Neuronal stem cell (in vitro differentiated cells): Measurements from ENCODE around the gene TEX47.

Experiments
- DNase-seq: peaks from one replicate; pipeline ENCODE4 v3.0.0-alpha.2; 2013; ENCODE audit warnings: low spot score
- H2AFZ ChIP-seq: one replicate; pipeline ENCODE4 v1.6.1; 2013; ENCODE audit warnings: mild to moderate bottlenecking, low read length, inconsistent platforms
- H2AK5ac ChIP-seq: 2 replicates; pipeline ENCODE4 v1.6.1; 2013; ENCODE audit warnings: low read depth, mild to moderate bottlenecking, inconsistent platforms, low read length, moderate library complexity, mixed read lengths
- H2BK120ac ChIP-seq: 2 replicates; pipeline ENCODE4 v1.6.1; 2013; ENCODE audit warnings: low read depth, mild to moderate bottlenecking, inconsistent platforms, low read length, moderate library complexity, mixed read lengths
- H2BK12ac ChIP-seq: one replicate; pipeline ENCODE4 v1.6.1; 2013; ENCODE audit warnings: low read length, inconsistent platforms
- H2BK15ac ChIP-seq: 2 replicates; pipeline ENCODE4 v1.6.1; 2013; ENCODE audit warnings: mild to moderate bottlenecking, low read length, inconsistent platforms, mixed read lengths
- H2BK5ac ChIP-seq: one replicate; pipeline ENCODE4 v1.6.1; 2013; ENCODE audit warnings: inconsistent platforms, mild to moderate bottlenecking, low read length, moderate library complexity
- H3K14ac ChIP-seq: one replicate; pipeline ENCODE4 v1.6.1; 2013; ENCODE audit warnings: low read length, inconsistent platforms
- H3K18ac ChIP-seq: 2 replicates; pipeline ENCODE4 v1.6.1; 2013; ENCODE audit warnings: low read length, inconsistent platforms
- H3K23ac ChIP-seq: 2 replicates; pipeline ENCODE4 v1.6.1; 2013; ENCODE audit warnings: low read depth, mild to moderate bottlenecking, mixed read lengths, low read length, inconsistent platforms; ENCODE audit not compliant: poor library complexity
- H3K27ac ChIP-seq: replicated peaks from 3 replicates; pipeline ENCODE4 v1.5.1; 2013; ENCODE audit warnings: low read length, inconsistent platforms
- H3K27me3 ChIP-seq, 3 experiments: 2 replicates each; pipeline ENCODE4 v1.6.1; 2013; ENCODE audit warnings: low read length in 3 of 3, mild to moderate bottlenecking in 2 of 3, inconsistent platforms in 1 of 3, low read depth in 1 of 3, mixed read lengths in 1 of 3, moderate library complexity in 1 of 3; ENCODE audit not compliant: control insufficient read depth in 3 of 3, insufficient read depth in 3 of 3
- H3K36me3 ChIP-seq, 2 donors: replicated peaks in 1 of 2; 2 replicates each; pipeline ENCODE4 v1.6.1; 2013; ENCODE audit warnings: low read length in 2 of 2; ENCODE audit not compliant: control insufficient read depth in 2 of 2, insufficient read depth in 2 of 2
- H3K4ac ChIP-seq: 2 replicates; pipeline ENCODE4 v1.6.1; 2013; ENCODE audit warnings: inconsistent platforms, mild to moderate bottlenecking, low read length, moderate library complexity
- H3K4me1 ChIP-seq, 2 donors: 1 replicate in 1 of 2; 2 replicates in 1 of 2; pipeline ENCODE4 v1.6.1; 2013; ENCODE audit warnings: low read length in 2 of 2, low read depth in 1 of 2; ENCODE audit not compliant: control insufficient read depth in 2 of 2, insufficient read depth in 1 of 2
- H3K4me2 ChIP-seq: one replicate; pipeline ENCODE4 v1.6.1; 2013; ENCODE audit warnings: mild to moderate bottlenecking, low read length, inconsistent platforms; ENCODE audit not compliant: insufficient read depth, poor library complexity, severe bottlenecking
- H3K4me3 ChIP-seq, 2 donors: 2 replicates each; pipeline ENCODE4 v1.5.1; 2013; ENCODE audit warnings: low read length in 2 of 2, mild to moderate bottlenecking in 2 of 2, inconsistent platforms in 1 of 2, moderate library complexity in 1 of 2
- H3K79me1 ChIP-seq: one replicate; pipeline ENCODE4 v1.6.1; 2013; ENCODE audit warnings: low read depth, mild to moderate bottlenecking, inconsistent platforms, low read length, moderate library complexity
- H3K9ac ChIP-seq: one replicate; pipeline ENCODE4 v1.6.1; 2013; ENCODE audit warnings: mild to moderate bottlenecking, low read depth, low read length, inconsistent platforms; ENCODE audit not compliant: poor library complexity
- H3K9me3 ChIP-seq, 2 donors: replicated peaks in 1 of 2; 2 replicates each; pipeline versions ENCODE3 to v1.6.1; 2013; ENCODE audit warnings: low read length in 2 of 2, mild to moderate bottlenecking in 2 of 2, inconsistent platforms in 1 of 2, low read depth in 1 of 2, mixed read lengths in 1 of 2, moderate library complexity in 1 of 2; ENCODE audit not compliant: control insufficient read depth in 2 of 2, insufficient read depth in 1 of 2
- H4K8ac ChIP-seq: one replicate; pipeline ENCODE4 v1.6.1; 2013; ENCODE audit warnings: low read depth, mild to moderate bottlenecking, inconsistent platforms, low read length, moderate library complexity
- H4K91ac ChIP-seq: one replicate; pipeline ENCODE4 v1.6.1; 2013; ENCODE audit warnings: low read length, low read depth, mild to moderate bottlenecking, inconsistent platforms; ENCODE audit not compliant: poor library complexity
- WGBS, 2 donors: extraction: QIAGEN DNeasy Blood & Tissue Kit; methylation state at CpG; one replicate each; pipeline ENCODE4 v1.1.7; 2013; ENCODE audit warnings: missing lambda C conversion rate in 2 of 2, mixed read lengths in 1 of 2; ENCODE audit not compliant: insufficient read length in 2 of 2, insufficient replicate concordance in 1 of 2; ENCODE audit errors: extremely low coverage in 2 of 2; 5-methylcytosine and 5-hydroxymethylcytosine counted together

The TEX47 gene

DNA sequence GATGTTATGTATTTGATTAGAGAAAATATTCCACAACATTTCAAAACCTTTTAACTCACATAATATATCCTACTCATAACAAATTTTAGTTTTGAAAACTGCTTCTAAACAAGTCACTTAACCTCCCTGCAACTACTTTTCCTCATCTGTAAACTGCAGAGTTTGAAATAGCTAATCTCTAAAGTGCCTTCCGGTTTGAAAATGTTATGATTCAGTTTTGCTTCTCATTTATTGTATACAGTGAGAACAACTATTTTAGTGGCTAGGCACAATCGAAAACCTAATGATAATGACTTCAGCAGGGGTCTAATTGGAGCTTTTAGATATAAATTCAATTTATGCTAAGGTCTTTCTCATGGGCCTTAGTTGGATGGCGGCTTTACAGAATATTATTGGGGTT is 30.7 kb upstream of the TEX47 start:
- H3K79me1 ChIP-seq = no peaks in the 10 kb centered on the region
- no peak overlapping the region for H2BK12ac ChIP-seq
- no peak overlapping the region for H3K18ac ChIP-seq
- no peak overlapping the region for H3K4me2 ChIP-seq
- H3K4ac ChIP-seq = no peak overlapping the region
- no peak overlapping the region for H2BK120ac ChIP-seq
- H3K9ac ChIP-seq = no peak overlapping the region
- no peak overlapping the region for H3K27ac ChIP-seq
- H3K23ac ChIP-seq = no peak overlapping the region
- no peak overlapping the region for H2BK15ac ChIP-seq
- H4K91ac ChIP-seq = no peak overlapping the region
- H2AK5ac ChIP-seq = no peak overlapping the region
- H2AFZ ChIP-seq = no peak overlapping the region
- H3K9me3 ChIP-seq = no peaks in the 10 kb centered on the region
- DNase-seq = no peak
- no peak overlapping the region for H4K8ac ChIP-seq
- H2BK5ac ChIP-seq = no peak overlapping the region
- no CpG with 5 or more reads among the region's 3 CpGs for WGBS, 2 donors
- no peak overlapping the region for H3K4me3 ChIP-seq
- no peaks in the 10 kb centered on the region for H3K27me3 ChIP-seq
- H3K14ac ChIP-seq = no peak overlapping the region
- no peaks in the 10 kb centered on the region for H3K36me3 ChIP-seq
- H3K4me1 ChIP-seq = no peaks in the 10 kb centered on the region

DNA sequence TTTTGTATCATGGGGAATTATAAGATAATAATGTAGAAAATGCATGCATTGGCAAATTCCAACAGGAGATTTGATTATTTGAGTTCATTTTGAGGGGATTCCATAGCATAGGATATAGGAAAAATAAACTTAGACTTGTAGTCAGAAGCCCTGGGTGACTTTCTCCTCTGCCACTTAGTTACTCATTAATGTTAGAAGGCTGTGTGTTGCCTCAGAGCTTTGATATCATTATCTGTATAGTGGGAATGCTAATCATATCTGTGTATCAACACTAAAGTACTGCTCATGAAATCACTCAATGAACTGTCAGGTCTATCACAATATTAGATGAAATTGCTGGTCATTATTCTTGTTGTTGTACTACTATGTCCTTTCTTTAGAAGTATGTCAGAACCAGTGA is 23.0 kb upstream of the TEX47 start:
- no peak overlapping the region for H3K27ac ChIP-seq
- H4K91ac ChIP-seq = no peak overlapping the region
- no peak for DNase-seq
- H3K4ac ChIP-seq = no peak overlapping the region
- H3K23ac ChIP-seq = no peak overlapping the region
- no peak overlapping the region for H2BK5ac ChIP-seq
- no peak overlapping the region for H4K8ac ChIP-seq
- H3K27me3 ChIP-seq = no peaks in the 10 kb centered on the region
- H3K4me1 ChIP-seq = no peaks in the 10 kb centered on the region
- H2BK15ac ChIP-seq = no peak overlapping the region
- no peak overlapping the region for H2BK120ac ChIP-seq
- no peak overlapping the region for H2BK12ac ChIP-seq
- no peak overlapping the region for H3K9ac ChIP-seq
- peaks cover 0 to 3% of the 10 kb centered on the region in 2 donors for H3K36me3 ChIP-seq
- no peak overlapping the region for H2AK5ac ChIP-seq
- no peak overlapping the region for H3K4me3 ChIP-seq
- no peak overlapping the region for H3K4me2 ChIP-seq
- no peak overlapping the region for H3K18ac ChIP-seq
- no peaks in the 10 kb centered on the region for H3K9me3 ChIP-seq
- no peak overlapping the region for H3K14ac ChIP-seq
- H3K79me1 ChIP-seq = no peaks in the 10 kb centered on the region
- H2AFZ ChIP-seq = no peak overlapping the region

DNA sequence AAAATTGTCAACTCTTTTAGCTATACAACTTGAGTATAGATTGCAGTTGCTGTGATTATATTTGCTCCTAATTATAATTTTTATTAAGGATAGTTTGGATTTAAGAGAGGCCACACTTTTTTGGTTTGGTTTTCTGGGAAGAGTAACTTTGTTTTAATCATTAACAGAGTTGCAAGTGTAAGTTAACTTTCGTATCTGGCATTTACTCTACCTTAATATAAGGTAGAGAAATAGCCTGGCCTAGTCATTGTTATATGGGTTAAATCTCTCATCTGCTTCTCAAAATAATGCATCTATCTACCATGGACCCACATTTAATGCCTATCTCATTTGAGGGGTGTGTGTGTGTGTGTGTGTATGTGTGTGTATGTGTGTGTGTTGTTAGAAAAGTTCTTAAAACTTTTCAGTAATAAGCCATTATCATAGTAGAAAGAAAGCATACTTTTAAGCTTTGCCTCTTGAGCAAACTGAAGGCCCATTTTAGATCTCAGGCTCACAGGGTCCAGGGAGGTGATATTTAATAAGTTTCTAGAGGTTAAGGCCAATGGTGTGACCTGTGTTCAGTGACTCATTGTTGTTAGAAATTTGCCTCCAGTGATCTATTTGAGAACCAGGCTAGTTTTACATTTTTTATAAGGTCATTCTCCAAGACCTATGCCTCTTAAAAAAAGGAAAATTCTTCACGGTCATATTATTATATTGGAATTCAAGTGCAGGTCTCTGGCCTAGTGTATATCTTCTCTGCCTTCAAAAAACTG is 10.9 kb upstream of the TEX47 start:
- Histone ChIP-seq H2AFZ (no peak overlapping the region), H2AK5ac (no peak overlapping the region), H2BK12ac (no peak overlapping the region), H2BK5ac (no peak overlapping the region), H3K9ac (no peak overlapping the region), H3K4me3 (no peak overlapping the region), H3K36me3 (no peaks in the 10 kb centered on the region), H3K27me3 (no peaks in the 10 kb centered on the region), H3K4me2 (no peak overlapping the region), H2BK120ac (no peak overlapping the region), H3K4me1 (no peaks in the 10 kb centered on the region), H2BK15ac (no peak overlapping the region), H3K23ac (no peak overlapping the region), H3K14ac (no peak overlapping the region), H3K9me3 (no peaks in the 10 kb centered on the region), H4K8ac (no peak overlapping the region), H3K27ac (no peak overlapping the region), H3K79me1 (no peaks in the 10 kb centered on the region), H3K4ac (no peak overlapping the region), H4K91ac (no peak overlapping the region), H3K18ac (no peak overlapping the region)
- DNase-seq = no peak
- no CpG with 5 or more reads among the region's 2 CpGs for WGBS, 2 donors

DNA sequence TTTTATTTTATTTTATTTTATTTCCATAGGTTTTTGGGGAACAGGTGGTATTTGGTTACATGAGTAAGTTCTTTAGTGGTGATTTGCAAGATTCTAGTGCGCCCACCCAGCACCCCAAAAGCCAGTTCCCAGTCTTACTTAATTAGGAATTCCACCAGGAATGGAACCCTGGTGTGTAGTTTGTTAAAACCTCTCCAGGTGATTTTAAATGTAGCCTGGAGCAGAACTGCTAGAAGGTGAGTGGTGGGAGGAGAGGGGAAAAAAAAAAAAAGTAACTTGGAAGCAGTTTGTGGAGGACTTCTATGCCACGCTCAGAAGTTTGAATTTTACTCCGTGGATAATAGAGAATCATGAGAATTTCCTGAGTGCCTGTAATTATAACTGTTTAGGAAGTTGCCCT is 5.5 kb upstream of the TEX47 start:
- H3K4me3 ChIP-seq = no peak overlapping the region
- no CpG with 5 or more reads among the region's 3 CpGs for WGBS, 2 donors
- H3K79me1 ChIP-seq = no peaks in the 10 kb centered on the region
- DNase-seq = no peak
- no peaks in the 10 kb centered on the region for H3K36me3 ChIP-seq
- H2BK5ac ChIP-seq = no peak overlapping the region
- no peak overlapping the region for H2BK120ac ChIP-seq
- no peak overlapping the region for H2BK12ac ChIP-seq
- H3K18ac ChIP-seq = no peak overlapping the region
- H2AK5ac ChIP-seq = no peak overlapping the region
- no peaks in the 10 kb centered on the region for H3K27me3 ChIP-seq
- H2AFZ ChIP-seq = no peak overlapping the region
- no peaks in the 10 kb centered on the region for H3K9me3 ChIP-seq
- H2BK15ac ChIP-seq = no peak overlapping the region
- no peak overlapping the region for H3K23ac ChIP-seq
- H3K4ac ChIP-seq = no peak overlapping the region
- H3K27ac ChIP-seq = no peak overlapping the region
- no peaks in the 10 kb centered on the region for H3K4me1 ChIP-seq
- no peak overlapping the region for H3K14ac ChIP-seq
- no peak overlapping the region for H3K4me2 ChIP-seq
- H3K9ac ChIP-seq = no peak overlapping the region
- no peak overlapping the region for H4K91ac ChIP-seq
- no peak overlapping the region for H4K8ac ChIP-seq
